Daoy (cell line): ENCODE results near the gene POLR1F. TPM values are rescaled to one million over a fixed set of nuclear protein-coding genes. Genes with fewer than 3 reads are reported as not detected.

Source experiments
- DNase-seq: peaks from one replicate; pipeline ENCODE4 v3.0.0-alpha.2; 2015; ENCODE audit warnings: low read depth
- total RNA-seq: library from RNA; depleted of rRNA; stranded (reverse); fragments of >200 nt; shearing (Covaris generic); gene quantifications from 2 replicates; pipeline ENCODE4 v1.2.3, GENCODE V29; 2014; rRNA removed

Gene POLR1F
- total RNA-seq, 1 experiment from 2014 or later = 50.9 TPM

- no peak for DNase-seq
Observed at GRCh38 chr7:19675816-19676215, 33.0 kb downstream of the POLR1F start.

- peak; percentile 40 for DNase-seq
Observed at GRCh38 chr7:19674266-19674960, 34.4 kb downstream of the POLR1F start.

- no peak for DNase-seq
Observed at GRCh38 chr7:19670806-19671205, 38.0 kb downstream of the POLR1F start.

DNA sequence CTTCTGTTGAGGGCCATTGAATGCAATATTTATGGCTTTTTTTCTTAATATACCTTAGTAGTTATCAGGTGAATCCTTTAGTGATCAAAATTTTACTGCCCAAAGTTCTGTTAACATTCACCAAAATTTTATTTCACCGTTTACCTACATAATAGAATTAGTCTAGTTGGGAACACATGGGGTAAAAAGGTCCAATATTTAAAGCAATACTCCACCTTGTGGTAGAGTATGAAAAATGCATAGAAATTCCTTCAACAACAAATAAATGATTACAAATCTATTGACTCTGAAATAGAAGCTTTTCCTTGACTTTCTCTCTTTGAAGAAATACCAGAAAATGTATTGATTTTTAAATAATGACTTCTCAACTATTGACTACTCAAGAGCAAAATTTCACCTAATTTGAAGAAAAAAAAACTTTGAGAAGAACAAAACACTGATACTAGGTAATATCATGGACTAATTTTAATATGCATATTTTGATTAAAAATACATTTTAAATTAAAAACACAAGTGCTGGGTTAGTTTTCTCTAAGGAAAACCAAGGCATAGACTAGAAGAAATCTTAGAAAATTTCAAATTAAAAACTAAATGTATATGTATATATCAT is 43.3 kb downstream of the POLR1F start:
- DNase-seq = no peak

GRCh38 chr7:19663816-19664462 is 44.9 kb downstream of the POLR1F start:
- no peak for DNase-seq

- DNase-seq = no peak
Observed at GRCh38 chr7:19648791-19649190, 60.0 kb downstream of the POLR1F start.

Other genes with a start within 250 kb of the POLR1F start
- gene TMEM196, start 64.6 kb upstream of the POLR1F start, total RNA-seq = not detected in 2 replicates